Measurements from ENCODE around the gene KHDC3L.

GRCh38 chr6:73382462-73383113 lies 20.1 kb downstream of the KHDC3L start:
- TF ChIP-seq POLR2A (IDR thresholded peaks at IDR 0.05; ENCODE audit: low read depth, low read length) (no peak), SPI1 (IDR thresholded peaks at IDR 0.05; ENCODE audit: low read depth, low read length) (no peak), TAF1 (IDR thresholded peaks at IDR 0.05; ENCODE audit: low read depth, low read length) (no peak)

Measured in GM12891 (cell line).